ENCODE measurements around the gene DNAH6.

Gene DNAH6

GRCh38 chr2:84639751-84640150 is 123.5 kb downstream of the DNAH6 start:
- Histone ChIP-seq H3K14ac (ENCODE audit: low read length) (no peak overlapping the region), H3K79me1 (ENCODE audit: low read length) (no peaks in the 10 kb centered on the region), H2BK12ac (ENCODE audit: low read length) (no peak overlapping the region), H4K8ac (ENCODE audit: low read depth, low read length) (no peak overlapping the region), H2BK5ac (ENCODE audit: low read depth, low read length, poor library complexity) (no peak overlapping the region), H2BK120ac (ENCODE audit: insufficient read depth, low read length, poor library complexity) (no peak overlapping the region), H3K4me2 (ENCODE audit: low read length) (no peak overlapping the region), H3K79me2 (ENCODE audit: control insufficient read depth, insufficient read depth, low read length, poor library complexity) (no peaks in the 10 kb centered on the region), H3K27ac (ENCODE audit: low read depth, low read length) (no peak overlapping the region), H2AFZ (ENCODE audit: insufficient read depth, low read length, poor library complexity) (no peak overlapping the region), H3K9me3 (ENCODE audit: insufficient read depth, low read depth, low read length) (no peaks in the 10 kb centered on the region), H3K9ac (ENCODE audit: low read length) (no peak overlapping the region), H3K23ac (ENCODE audit: low read length) (no peak overlapping the region), H3K18ac (ENCODE audit: low read length) (no peak overlapping the region), H3K4me1 (ENCODE audit: control insufficient read depth in 1 of 2, insufficient read depth in 2 of 2, low read length in 2 of 2) (no peaks in the 10 kb centered on the region), H3K4ac (ENCODE audit: low read depth, low read length) (no peak overlapping the region), H2AK5ac (ENCODE audit: low read length) (no peak overlapping the region), H3K27me3 (ENCODE audit: insufficient read depth, low read length) (no peaks in the 10 kb centered on the region), H3K4me3 (ENCODE audit: low read depth, low read length) (no peak overlapping the region), H4K91ac (ENCODE audit: low read depth, low read length) (no peak overlapping the region), H4K12ac (ENCODE audit: low read depth, low read length) (no peak overlapping the region), H3K36me3 (ENCODE audit: control insufficient read depth in 1 of 2, insufficient read depth in 2 of 2, low read length in 2 of 2) (no peaks in the 10 kb centered on the region)
- DNase-seq: no peak
- WGBS (ENCODE audit: extremely low coverage, insufficient coverage, insufficient read length): no CpG with 5 or more reads among the region's 5 CpGs

GRCh38 chr2:84640411-84640810 is 124.1 kb downstream of the DNAH6 start:
- no peaks in the 10 kb centered on the region for H3K9me3 ChIP-seq (ENCODE audit: insufficient read depth, low read depth, low read length)
- H3K36me3 ChIP-seq (ENCODE audit: control insufficient read depth in 1 of 2, insufficient read depth in 2 of 2, low read length in 2 of 2): no peaks in the 10 kb centered on the region
- H4K12ac ChIP-seq (ENCODE audit: low read depth, low read length): no peak overlapping the region
- no peak overlapping the region for H2BK12ac ChIP-seq (ENCODE audit: low read length)
- no peak overlapping the region for H3K4ac ChIP-seq (ENCODE audit: low read depth, low read length)
- H3K27me3 ChIP-seq (ENCODE audit: insufficient read depth, low read length): no peaks in the 10 kb centered on the region
- no peak overlapping the region for H3K14ac ChIP-seq (ENCODE audit: low read length)
- no peaks in the 10 kb centered on the region for H3K79me2 ChIP-seq (ENCODE audit: control insufficient read depth, insufficient read depth, low read length, poor library complexity)
- H3K23ac ChIP-seq (ENCODE audit: low read length): no peak overlapping the region
- no peak overlapping the region for H3K9ac ChIP-seq (ENCODE audit: low read length)
- DNase-seq: no peak
- no peak overlapping the region for H3K4me3 ChIP-seq (ENCODE audit: low read depth, low read length)
- H3K4me2 ChIP-seq (ENCODE audit: low read length): no peak overlapping the region
- no peak overlapping the region for H2AK5ac ChIP-seq (ENCODE audit: low read length)
- H3K4me1 ChIP-seq (ENCODE audit: control insufficient read depth in 1 of 2, insufficient read depth in 2 of 2, low read length in 2 of 2): no peaks in the 10 kb centered on the region
- no peak overlapping the region for H2AFZ ChIP-seq (ENCODE audit: insufficient read depth, low read length, poor library complexity)
- H4K91ac ChIP-seq (ENCODE audit: low read depth, low read length): no peak overlapping the region
- H4K8ac ChIP-seq (ENCODE audit: low read depth, low read length): no peak overlapping the region
- H2BK120ac ChIP-seq (ENCODE audit: insufficient read depth, low read length, poor library complexity): no peak overlapping the region
- H3K27ac ChIP-seq (ENCODE audit: low read depth, low read length): no peak overlapping the region
- no peaks in the 10 kb centered on the region for H3K79me1 ChIP-seq (ENCODE audit: low read length)
- WGBS (ENCODE audit: extremely low coverage, insufficient coverage, insufficient read length): no CpG with 5 or more reads among the region's 2 CpGs
- H3K18ac ChIP-seq (ENCODE audit: low read length): no peak overlapping the region
- no peak overlapping the region for H2BK5ac ChIP-seq (ENCODE audit: low read depth, low read length, poor library complexity)

- no peak overlapping the region for H2BK5ac ChIP-seq (ENCODE audit: low read depth, low read length, poor library complexity)
- H3K79me1 ChIP-seq (ENCODE audit: low read length): no peaks in the 10 kb centered on the region
- WGBS (ENCODE audit: extremely low coverage, insufficient coverage, insufficient read length): no CpG with 5 or more reads among the region's 1 CpG
- no peak overlapping the region for H2AFZ ChIP-seq (ENCODE audit: insufficient read depth, low read length, poor library complexity)
- no peak overlapping the region for H2BK120ac ChIP-seq (ENCODE audit: insufficient read depth, low read length, poor library complexity)
- no peak overlapping the region for H3K14ac ChIP-seq (ENCODE audit: low read length)
- no peak overlapping the region for H4K8ac ChIP-seq (ENCODE audit: low read depth, low read length)
- H3K27me3 ChIP-seq (ENCODE audit: insufficient read depth, low read length): no peaks in the 10 kb centered on the region
- no peak overlapping the region for H3K23ac ChIP-seq (ENCODE audit: low read length)
- no peaks in the 10 kb centered on the region for H3K9me3 ChIP-seq (ENCODE audit: insufficient read depth, low read depth, low read length)
- no peak overlapping the region for H4K12ac ChIP-seq (ENCODE audit: low read depth, low read length)
- H3K4me3 ChIP-seq (ENCODE audit: low read depth, low read length): no peak overlapping the region
- H3K4me2 ChIP-seq (ENCODE audit: low read length): no peak overlapping the region
- no peak overlapping the region for H2AK5ac ChIP-seq (ENCODE audit: low read length)
- no peaks in the 10 kb centered on the region for H3K79me2 ChIP-seq (ENCODE audit: control insufficient read depth, insufficient read depth, low read length, poor library complexity)
- H3K36me3 ChIP-seq (ENCODE audit: control insufficient read depth in 1 of 2, insufficient read depth in 2 of 2, low read length in 2 of 2): no peaks in the 10 kb centered on the region
- no peak overlapping the region for H4K91ac ChIP-seq (ENCODE audit: low read depth, low read length)
- no peak overlapping the region for H3K4ac ChIP-seq (ENCODE audit: low read depth, low read length)
- no peak overlapping the region for H2BK12ac ChIP-seq (ENCODE audit: low read length)
- no peak overlapping the region for H3K9ac ChIP-seq (ENCODE audit: low read length)
- DNase-seq: no peak
- no peak overlapping the region for H3K27ac ChIP-seq (ENCODE audit: low read depth, low read length)
- no peak overlapping the region for H3K18ac ChIP-seq (ENCODE audit: low read length)
- H3K4me1 ChIP-seq (ENCODE audit: control insufficient read depth in 1 of 2, insufficient read depth in 2 of 2, low read length in 2 of 2): no peaks in the 10 kb centered on the region
Measured at GRCh38 chr2:84641021-84641420, 124.7 kb downstream of the DNAH6 start.

- H3K4me1 ChIP-seq (ENCODE audit: control insufficient read depth in 1 of 2, insufficient read depth in 2 of 2, low read length in 2 of 2): no peaks in the 10 kb centered on the region
- H3K14ac ChIP-seq (ENCODE audit: low read length): no peak overlapping the region
- WGBS (ENCODE audit: extremely low coverage, insufficient coverage, insufficient read length): no CpG with 5 or more reads among the region's 3 CpGs
- no peaks in the 10 kb centered on the region for H3K79me2 ChIP-seq (ENCODE audit: control insufficient read depth, insufficient read depth, low read length, poor library complexity)
- H3K9ac ChIP-seq (ENCODE audit: low read length): no peak overlapping the region
- no peak overlapping the region for H4K8ac ChIP-seq (ENCODE audit: low read depth, low read length)
- no peak overlapping the region for H3K23ac ChIP-seq (ENCODE audit: low read length)
- no peak overlapping the region for H4K12ac ChIP-seq (ENCODE audit: low read depth, low read length)
- H2AFZ ChIP-seq (ENCODE audit: insufficient read depth, low read length, poor library complexity): no peak overlapping the region
- H3K4ac ChIP-seq (ENCODE audit: low read depth, low read length): no peak overlapping the region
- no peaks in the 10 kb centered on the region for H3K79me1 ChIP-seq (ENCODE audit: low read length)
- H3K4me3 ChIP-seq (ENCODE audit: low read depth, low read length): no peak overlapping the region
- no peak overlapping the region for H3K18ac ChIP-seq (ENCODE audit: low read length)
- H3K4me2 ChIP-seq (ENCODE audit: low read length): no peak overlapping the region
- DNase-seq: no peak
- H3K27me3 ChIP-seq (ENCODE audit: insufficient read depth, low read length): no peaks in the 10 kb centered on the region
- no peaks in the 10 kb centered on the region for H3K36me3 ChIP-seq (ENCODE audit: control insufficient read depth in 1 of 2, insufficient read depth in 2 of 2, low read length in 2 of 2)
- H2AK5ac ChIP-seq (ENCODE audit: low read length): no peak overlapping the region
- H3K9me3 ChIP-seq (ENCODE audit: insufficient read depth, low read depth, low read length): no peaks in the 10 kb centered on the region
- H2BK120ac ChIP-seq (ENCODE audit: insufficient read depth, low read length, poor library complexity): no peak overlapping the region
- H2BK12ac ChIP-seq (ENCODE audit: low read length): no peak overlapping the region
- H4K91ac ChIP-seq (ENCODE audit: low read depth, low read length): no peak overlapping the region
- H3K27ac ChIP-seq (ENCODE audit: low read depth, low read length): no peak overlapping the region
- no peak overlapping the region for H2BK5ac ChIP-seq (ENCODE audit: low read depth, low read length, poor library complexity)
Measured at GRCh38 chr2:84643991-84644390, 127.7 kb downstream of the DNAH6 start.

GRCh38 chr2:84646514-84646913 is 130.2 kb downstream of the DNAH6 start:
- no peaks in the 10 kb centered on the region for H3K79me1 ChIP-seq (ENCODE audit: low read length)
- H3K9ac ChIP-seq (ENCODE audit: low read length): no peak overlapping the region
- H2AFZ ChIP-seq (ENCODE audit: insufficient read depth, low read length, poor library complexity): no peak overlapping the region
- no peak overlapping the region for H4K12ac ChIP-seq (ENCODE audit: low read depth, low read length)
- H4K8ac ChIP-seq (ENCODE audit: low read depth, low read length): no peak overlapping the region
- no peak overlapping the region for H3K14ac ChIP-seq (ENCODE audit: low read length)
- H3K18ac ChIP-seq (ENCODE audit: low read length): no peak overlapping the region
- H3K4ac ChIP-seq (ENCODE audit: low read depth, low read length): no peak overlapping the region
- no peak for DNase-seq
- no peak overlapping the region for H2AK5ac ChIP-seq (ENCODE audit: low read length)
- no peak overlapping the region for H2BK120ac ChIP-seq (ENCODE audit: insufficient read depth, low read length, poor library complexity)
- H3K27me3 ChIP-seq (ENCODE audit: insufficient read depth, low read length): no peaks in the 10 kb centered on the region
- no peaks in the 10 kb centered on the region for H3K36me3 ChIP-seq (ENCODE audit: control insufficient read depth in 1 of 2, insufficient read depth in 2 of 2, low read length in 2 of 2)
- H3K79me2 ChIP-seq (ENCODE audit: control insufficient read depth, insufficient read depth, low read length, poor library complexity): no peaks in the 10 kb centered on the region
- H3K23ac ChIP-seq (ENCODE audit: low read length): no peak overlapping the region
- no peak overlapping the region for H2BK12ac ChIP-seq (ENCODE audit: low read length)
- H3K4me1 ChIP-seq (ENCODE audit: control insufficient read depth in 1 of 2, insufficient read depth in 2 of 2, low read length in 2 of 2): no peaks in the 10 kb centered on the region
- H4K91ac ChIP-seq (ENCODE audit: low read depth, low read length): no peak overlapping the region
- H3K9me3 ChIP-seq (ENCODE audit: insufficient read depth, low read depth, low read length): no peaks in the 10 kb centered on the region
- H3K4me3 ChIP-seq (ENCODE audit: low read depth, low read length): no peak overlapping the region
- H2BK5ac ChIP-seq (ENCODE audit: low read depth, low read length, poor library complexity): no peak overlapping the region
- H3K4me2 ChIP-seq (ENCODE audit: low read length): no peak overlapping the region
- H3K27ac ChIP-seq (ENCODE audit: low read depth, low read length): no peak overlapping the region

All from trophoblast cell (in vitro differentiated cells and primary cell).